HG02870 (cell line): ENCODE results near the gene SOCS2.
"Not testable (repeated sequence)": the region's sequence is repeated elsewhere in the genome, so short reads cannot be mapped to it uniquely, and the experiment has no call there.

ENCODE experiments used
- ATAC-seq: cut with Tn5 transposase; IDR thresholded peaks from one replicate; pipeline ENCODE4 v1.9.1; 2021; ENCODE audit warnings: mild to moderate bottlenecking, moderate library complexity; ENCODE audit not compliant: unreplicated experiment

The SOCS2 gene

GRCh38 chr12:93571925-93572711 lies at the start of gene SOCS2:
Gene SOCS2 (plus strand): TSS chr12:93572675. CDS start chr12:93572898, 223 bp downstream.
- ATAC-seq, result no peak

- no peak for ATAC-seq
Observed at GRCh38 chr12:93524386-93525133, 47.9 kb upstream of the SOCS2 start.

- ATAC-seq, result no peak
Observed at GRCh38 chr12:93526786-93527428, 45.6 kb upstream of the SOCS2 start.

GRCh38 chr12:93530358-93530757 lies 42.1 kb upstream of the SOCS2 start:
- ATAC-seq, result no peak

- ATAC-seq, result no peak
Observed at GRCh38 chr12:93533310-93533709, 39.2 kb upstream of the SOCS2 start.

- no peak for ATAC-seq
Observed at GRCh38 chr12:93536111-93536765, 36.2 kb upstream of the SOCS2 start.

GRCh38 chr12:93536766-93537488 lies 35.5 kb upstream of the SOCS2 start:
- peak; percentile 67 for ATAC-seq

GRCh38 chr12:93537769-93538168 lies 34.7 kb upstream of the SOCS2 start:
- no peak for ATAC-seq

GRCh38 chr12:93539821-93540220 lies 32.7 kb upstream of the SOCS2 start:
- no peak for ATAC-seq

GRCh38 chr12:93540466-93540865 lies 32.0 kb upstream of the SOCS2 start:
- no peak for ATAC-seq

- ATAC-seq, result no peak
Observed at GRCh38 chr12:93541578-93542225, 30.8 kb upstream of the SOCS2 start.

- no peak for ATAC-seq
Observed at GRCh38 chr12:93547778-93548177, 24.7 kb upstream of the SOCS2 start.

- ATAC-seq, result no peak
Observed at GRCh38 chr12:93549174-93549573, 23.3 kb upstream of the SOCS2 start.

- no peak for ATAC-seq
Observed at GRCh38 chr12:93550748-93551611, 21.5 kb upstream of the SOCS2 start.

GRCh38 chr12:93552427-93552826 lies 20.0 kb upstream of the SOCS2 start:
- ATAC-seq, result no peak

- not testable (repeated sequence) for ATAC-seq
Observed at GRCh38 chr12:93557879-93558278, 14.6 kb upstream of the SOCS2 start.

GRCh38 chr12:93558685-93559084 lies 13.8 kb upstream of the SOCS2 start:
- ATAC-seq, result not testable (repeated sequence)

- ATAC-seq, result no peak
Observed at GRCh38 chr12:93563807-93564538, 8.5 kb upstream of the SOCS2 start.
